ENCODE data around the gene PRDM10. TPM values are rescaled to one million over a fixed set of nuclear protein-coding genes. Genes with fewer than 3 reads are reported as not detected.

PRDM10 gene
- total and polyA plus RNA-seq, 10 of the 15 experiments (the other 5 are each of a cell fraction or from before 2014, with no cell fraction given), result 0.93 to 6.2 (median 4.1) TPM

DNA sequence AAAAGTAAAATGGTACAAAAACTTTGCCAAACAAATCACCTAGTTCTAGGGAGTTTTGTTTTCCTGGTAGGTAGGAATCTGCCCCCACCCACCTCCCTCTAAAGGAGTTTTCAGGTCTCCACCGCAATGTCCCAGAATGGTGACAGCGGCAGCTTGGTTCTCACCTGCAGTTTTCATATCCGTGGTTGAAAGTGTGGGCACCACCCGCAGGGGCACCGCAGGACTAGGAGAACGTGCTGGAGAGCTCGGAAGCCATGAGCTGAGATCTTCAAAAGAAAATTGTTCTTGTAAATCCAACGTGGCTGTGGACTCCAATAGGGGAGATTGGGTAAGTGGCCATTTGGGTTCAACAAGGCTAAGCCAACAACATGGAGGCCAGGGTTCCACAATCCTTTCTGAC, 118.1 kb downstream of the PRDM10 start:
- POLR2A ChIA-PET, result no interaction called here
- H4K20me1 ChIP-seq (ENCODE audit: control insufficient read depth, insufficient read depth), result no peaks in the 10 kb centered on the region
- ATAC-seq (no peak), DNase-seq (ENCODE audit: low read depth, low spot score) (no peak), FAIRE-seq (no peak)
- CTCF ChIA-PET, result interaction anchor here (1.0 kb wide), 1 partner anchor 328 kb away, joined by 3 read pairs; no protein-coding TSS in a partner anchor
- in situ Hi-C loops (cut with MboI), result no loop called here
- H2AFZ ChIP-seq (ENCODE audit: control insufficient read depth, low read depth, low read length), result no peak overlapping the region
- H3K4me2 ChIP-seq (ENCODE audit: control insufficient read depth, insufficient read depth), result no peak overlapping the region
- H3K4me3 ChIP-seq, result no peak overlapping the region
- RAD21 ChIA-PET (ENCODE audit: unreplicated experiment), result no interaction called here
- WGBS (ENCODE audit: insufficient coverage, insufficient replicate concordance, low lambda C conversion rate, missing lambda C conversion rate), result 96% methylated on average over 8 of the region's 8 CpGs
- no TSS peak for BruUV-seq (replicated peaks)
- TF ChIP-seq PML (IDR thresholded peaks at IDR 0.05; ENCODE audit: low read length) (no peak), HSF1 (IDR thresholded peaks at IDR 0.05; ENCODE audit: low read depth, low read length) (no peak), DPF2 (IDR thresholded peaks at IDR 0.05) (no peak)
- TF ChIP-seq, protein P1, sequence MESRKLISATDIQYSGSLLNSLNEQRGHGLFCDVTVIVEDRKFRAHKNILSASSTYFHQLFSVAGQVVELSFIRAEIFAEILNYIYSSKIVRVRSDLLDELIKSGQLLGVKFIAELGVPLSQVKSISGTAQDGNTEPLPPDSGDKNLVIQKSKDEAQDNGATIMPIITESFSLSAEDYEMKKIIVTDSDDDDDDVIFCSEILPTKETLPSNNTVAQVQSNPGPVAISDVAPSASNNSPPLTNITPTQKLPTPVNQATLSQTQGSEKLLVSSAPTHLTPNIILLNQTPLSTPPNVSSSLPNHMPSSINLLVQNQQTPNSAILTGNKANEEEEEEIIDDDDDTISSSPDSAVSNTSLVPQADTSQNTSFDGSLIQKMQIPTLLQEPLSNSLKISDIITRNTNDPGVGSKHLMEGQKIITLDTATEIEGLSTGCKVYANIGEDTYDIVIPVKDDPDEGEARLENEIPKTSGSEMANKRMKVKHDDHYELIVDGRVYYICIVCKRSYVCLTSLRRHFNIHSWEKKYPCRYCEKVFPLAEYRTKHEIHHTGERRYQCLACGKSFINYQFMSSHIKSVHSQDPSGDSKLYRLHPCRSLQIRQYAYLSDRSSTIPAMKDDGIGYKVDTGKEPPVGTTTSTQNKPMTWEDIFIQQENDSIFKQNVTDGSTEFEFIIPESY (IDR thresholded peaks at IDR 0.05), result no peak
- H3K9me3 ChIP-seq (replicated peaks; ENCODE audit: control insufficient read depth, insufficient read depth, low read length), result no peaks in the 10 kb centered on the region
- SMC1A ChIA-PET (ENCODE audit: uncharacterized antibody, unreplicated experiment), result no interaction called here
- H3K27me3 ChIP-seq (replicated peaks in 1 of 2; ENCODE audit: control insufficient read depth in 2 of 2, insufficient read depth in 2 of 2, low read length in 1 of 2), result no peaks in the 10 kb centered on the region
- no peak overlapping the region for H3K9ac ChIP-seq (ENCODE audit: control insufficient read depth, insufficient read depth, low read length)
- H3K79me2 ChIP-seq (ENCODE audit: control insufficient read depth, insufficient read depth, low read length), result no peaks in the 10 kb centered on the region
- peaks cover 15 to 27% of the 10 kb centered on the region in 2 experiments for H3K36me3 ChIP-seq (ENCODE audit: control insufficient read depth in 2 of 2, insufficient read depth in 2 of 2, low read length in 1 of 2)
- intact Hi-C loops (cut with micrococcal nuclease; ENCODE audit: unreplicated experiment), result no loop called here
- H3K27ac ChIP-seq (ENCODE audit: control insufficient read depth, insufficient read depth), result no peak overlapping the region
- H3K4me1 ChIP-seq (ENCODE audit: control insufficient read depth, insufficient read depth, low read length), result no peaks in the 10 kb centered on the region

All from GM12878 (cell line).